Heart left ventricle (tissue), 16 donors: ENCODE results near the gene ZNRF4. TPM values are rescaled to one million over a fixed set of nuclear protein-coding genes. Genes with fewer than 3 reads are reported as not detected.

Experiments used
- ATAC-seq, 4 donors: fragments of 200-7000 bp; cut with Tn5 transposase; one replicate each; pipeline ENCODE4 v1.9.1; 2020 to 2022; ENCODE audit warnings: moderate library complexity in 4 of 4, mild to moderate bottlenecking in 3 of 4, moderate number of reproducible peaks in 1 of 4
- DNase-seq, 5 donors: peaks; one replicate each; pipeline ENCODE4 v3.0.0-alpha.2; 2020
- H3K27ac ChIP-seq, 12 donors: fragments of 200-600 bp; sonication (generic) in 4 of 12; one replicate each; pipeline versions ENCODE4 v1.5.0 to v1.8.0; 2016 to 2022; ENCODE audit warnings: mild to moderate bottlenecking in 2 of 12
- H3K27me3 ChIP-seq, 9 donors: fragments of 200-600 bp; sonication (generic) in 2 of 9; one replicate each; pipeline versions ENCODE4 v1.5.1 to v1.8.0; 2016 to 2022; ENCODE audit warnings: mild to moderate bottlenecking in 3 of 9
- H3K36me3 ChIP-seq, 9 donors: fragments of 200-600 bp; sonication (generic) in 2 of 9; one replicate each; pipeline versions ENCODE4 v1.5.0 to v1.8.0; 2018 to 2022; ENCODE audit warnings: mild to moderate bottlenecking in 2 of 9
- H3K4me1 ChIP-seq, 12 donors: fragments of 200-600 bp; sonication (generic) in 4 of 12; one replicate each; pipeline versions ENCODE4 v1.5.0 to v1.8.0; 2016 to 2022; ENCODE audit warnings: mild to moderate bottlenecking in 3 of 12
- H3K4me3 ChIP-seq, 12 donors: fragments of 200-600 bp; sonication (generic) in 4 of 12; one replicate each; pipeline versions ENCODE4 v1.5.0 to v1.8.0; 2017 to 2022; ENCODE audit warnings: mild to moderate bottlenecking in 9 of 12, moderate library complexity in 4 of 12
- H3K9me3 ChIP-seq, 12 donors: fragments of 200-600 bp; sonication (generic) in 4 of 12; one replicate each; pipeline versions ENCODE4 v1.5.0 to v1.8.0; 2016 to 2022; ENCODE audit warnings: mild to moderate bottlenecking in 1 of 12
- POLR2A ChIP-seq, 2 donors: fragments of 450-650 bp; IDR thresholded peaks; one replicate each; pipeline ENCODE4 v1.6.1; 2017; ENCODE audit warnings: antibody characterized with exemption in 2 of 2, mild to moderate bottlenecking in 2 of 2, moderate library complexity in 2 of 2
- WGBS, 4 donors: extraction: QIAGEN DNeasy Blood & Tissue Kit in 2 of 4; methylation state at CpG; one replicate each; pipeline versions ENCODE4 v1.1.5 to v1.1.7; 2013 to 2018; 5-methylcytosine and 5-hydroxymethylcytosine counted together
- intact Hi-C, 10 donors: fragments of 100-400 bp; cut with DNase I; formaldehyde crosslinking; loops; one replicate each; pipeline versions ENCODE4 v1.11.1 to v1.14.2; 2022
- polyA plus RNA-seq, 2 donors: library from polyadenylated mRNA; stranded (reverse); fragments of 200-250 nt; gene quantifications; one replicate each; pipeline ENCODE4 v1.2.3, GENCODE V29; 2013
- total RNA-seq, 9 donors: library from RNA; depleted of rRNA in 2 of 9; stranded (reverse); fragments of >200 nt in 2 of 9; fragmentation: NEBNext Ultra II Directional in 3 of 9; extraction: Animal tissue kit (Norgen Biotek cat#: 25700) in 3 of 9; gene quantifications; one replicate each; pipeline versions ENCODE4 v1.1.0 to v1.2.4, GENCODE V29; 2016 to 2023
- TF ChIP-seq, protein P1 (sequence below), 12 donors: fragments of 200-600 bp; sonication (generic) in 4 of 12; IDR thresholded peaks; one replicate each; pipeline versions ENCODE4 v1.5.0 to v1.8.0; 2018 to 2022; ENCODE audit warnings: antibody characterized with exemption in 12 of 12, mild to moderate bottlenecking in 5 of 12
- donor health status: ischemic (EF 13 %, LVEDD 7.1; RV severe dilation, severe dysfunction).
- donor health status: healthy with polysubstance abuse.
- donor health status: DM: no; HTN: yes; CAD: no.
- donor health status: DM: no; HTN: no; CAD: no.
- donor health status: ischemic (EF 25% LVEDD 6.9; RV normal size, moderate dysfunction).
- donor health status: ischemic (EF 25% LVEDD 5.7; RV mildly dilated, moderate dysfunction).
- donor health status: healthy.
- donor health status: DM: yes; HTN: yes; CAD: no.
- donor health status: ischemic (EF 35%, LVEDD 5.7; RV mildly dilated, moderate dysfunction).
- donor health status: nonischemic (EF 11% LVEDD 7.7; RV severe dilation, severe dysfunction).
- donor health status: DM: yes; HTN: yes; CAD: no.
- donor health status: PGD.
- donor health status: ischemic (EF 29% LVEDD 5.4; RV normal size, mild dysfunction).
- donor health status: nonischemic (EF 23%, LVEDD 6.1; RV moderate dilation, normal function).

Gene ZNRF4
- total and polyA plus RNA-seq, 11 donors, result not detected

DNA sequence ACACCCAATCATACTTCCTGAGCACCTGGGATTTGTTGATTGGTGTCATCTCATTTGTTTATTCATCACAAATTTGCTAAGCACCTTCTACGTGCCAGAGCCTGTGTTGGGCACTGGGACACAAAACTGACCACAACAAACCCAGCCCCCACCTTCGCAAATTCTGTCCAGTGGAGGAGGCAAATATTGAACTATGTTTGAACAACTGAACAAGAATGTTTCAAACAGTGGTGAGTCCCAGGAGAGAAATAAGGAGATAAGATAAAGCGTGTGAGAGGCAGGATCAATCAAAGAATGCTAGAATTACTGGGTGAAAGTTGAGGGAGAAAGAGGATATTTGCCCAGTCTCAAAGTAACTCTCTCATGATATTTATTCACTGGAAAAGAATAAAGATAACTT lies 8.7 kb downstream of the ZNRF4 start:
- H3K27me3 ChIP-seq, result no peaks in the 10 kb centered on the region
- H3K36me3 ChIP-seq, result no peaks in the 10 kb centered on the region
- H3K4me1 ChIP-seq, result peaks cover 0 to 8% (median 0%) of the 10 kb centered on the region in 12 donors
- DNase-seq (no peak), ATAC-seq (no peak)
- 50 to 64% (median 61%) methylated on average over 3 of the region's 3 CpGs for WGBS, 4 donors
- TF ChIP-seq POLR2A (IDR thresholded peaks at IDR 0.05), result no peak
- TF ChIP-seq, protein P1, sequence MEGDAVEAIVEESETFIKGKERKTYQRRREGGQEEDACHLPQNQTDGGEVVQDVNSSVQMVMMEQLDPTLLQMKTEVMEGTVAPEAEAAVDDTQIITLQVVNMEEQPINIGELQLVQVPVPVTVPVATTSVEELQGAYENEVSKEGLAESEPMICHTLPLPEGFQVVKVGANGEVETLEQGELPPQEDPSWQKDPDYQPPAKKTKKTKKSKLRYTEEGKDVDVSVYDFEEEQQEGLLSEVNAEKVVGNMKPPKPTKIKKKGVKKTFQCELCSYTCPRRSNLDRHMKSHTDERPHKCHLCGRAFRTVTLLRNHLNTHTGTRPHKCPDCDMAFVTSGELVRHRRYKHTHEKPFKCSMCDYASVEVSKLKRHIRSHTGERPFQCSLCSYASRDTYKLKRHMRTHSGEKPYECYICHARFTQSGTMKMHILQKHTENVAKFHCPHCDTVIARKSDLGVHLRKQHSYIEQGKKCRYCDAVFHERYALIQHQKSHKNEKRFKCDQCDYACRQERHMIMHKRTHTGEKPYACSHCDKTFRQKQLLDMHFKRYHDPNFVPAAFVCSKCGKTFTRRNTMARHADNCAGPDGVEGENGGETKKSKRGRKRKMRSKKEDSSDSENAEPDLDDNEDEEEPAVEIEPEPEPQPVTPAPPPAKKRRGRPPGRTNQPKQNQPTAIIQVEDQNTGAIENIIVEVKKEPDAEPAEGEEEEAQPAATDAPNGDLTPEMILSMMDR (IDR thresholded peaks at IDR 0.05), result no peak
- H3K27ac ChIP-seq, result no peak overlapping the region
- peaks cover 0 to 5% (median 0%) of the 10 kb centered on the region in 12 donors for H3K9me3 ChIP-seq
- no peak overlapping the region for H3K4me3 ChIP-seq
- intact Hi-C loops, result no loop called here

GRCh38 chr19:5466072-5466471 lies 10.9 kb downstream of the ZNRF4 start:
- H3K4me3 ChIP-seq, result no peak overlapping the region
- no peaks in the 10 kb centered on the region for H3K36me3 ChIP-seq
- H3K27me3 ChIP-seq, result no peaks in the 10 kb centered on the region
- H3K4me1 ChIP-seq, result peaks cover 0 to 8% (median 0%) of the 10 kb centered on the region in 12 donors
- peak in 1 of 5 donors; percentile 48 for DNase-seq
- no peak overlapping the region for H3K27ac ChIP-seq
- WGBS, 4 donors, result 47 to 53% (median 47%) methylated on average over 7 of the region's 7 CpGs
- peak in 2 of 4 donors; percentile 50 to 68 for ATAC-seq
- TF ChIP-seq, protein P1 (IDR thresholded peaks at IDR 0.05), result no peak
- TF ChIP-seq POLR2A (IDR thresholded peaks at IDR 0.05), result no peak
- intact Hi-C loops, result no loop called here
- peaks cover 0 to 5% (median 0%) of the 10 kb centered on the region in 12 donors for H3K9me3 ChIP-seq

- Histone ChIP-seq H3K27me3 (no peaks in the 10 kb centered on the region), H3K9me3 (peaks cover 0 to 5% (median 0%) of the 10 kb centered on the region in 12 donors), H3K36me3 (no peaks in the 10 kb centered on the region), H3K4me1 (peaks cover 0 to 8% (median 0%) of the 10 kb centered on the region in 12 donors), H3K4me3 (no peak overlapping the region), H3K27ac (no peak overlapping the region)
- ATAC-seq (peak in 3 of 4 donors; percentile 36 to 65 (median 52)), DNase-seq (peak in 2 of 5 donors; percentile 20 to 63)
- intact Hi-C loops, result no loop called here
- TF ChIP-seq, protein P1 (IDR thresholded peaks at IDR 0.05), result no peak
- WGBS, 4 donors, result 18 to 31% (median 25%) methylated on average over 12 of the region's 12 CpGs
Observed at GRCh38 chr19:5466814-5467291, 11.6 kb downstream of the ZNRF4 start.

- Histone ChIP-seq H3K4me1 (peaks cover 0 to 8% (median 0%) of the 10 kb centered on the region in 12 donors), H3K27ac (no peak overlapping the region), H3K4me3 (no peak overlapping the region), H3K36me3 (no peaks in the 10 kb centered on the region), H3K9me3 (no peaks in the 10 kb centered on the region), H3K27me3 (peaks cover 0 to 10% (median 0%) of the 10 kb centered on the region in 9 donors)
- 70 to 82% (median 77%) methylated on average over 12 of the region's 12 CpGs for WGBS, 4 donors
- intact Hi-C loops, result no loop called here
- DNase-seq (peak in 1 of 5 donors; percentile 28), ATAC-seq (no peak)
- no peak for TF ChIP-seq POLR2A (IDR thresholded peaks at IDR 0.05)
- TF ChIP-seq, protein P1 (IDR thresholded peaks at IDR 0.05), result no peak
Observed at GRCh38 chr19:5470264-5470671, 15.1 kb downstream of the ZNRF4 start.
